Measurements from ENCODE around the gene DAPK1. TPM values are rescaled to one million over a fixed set of nuclear protein-coding genes. Genes with fewer than 3 reads are reported as not detected.

Gene DAPK1
- polyA plus RNA-seq, 1 of the 3 experiments (the other 2 are of a cell fraction) = 0.61 TPM

DNA sequence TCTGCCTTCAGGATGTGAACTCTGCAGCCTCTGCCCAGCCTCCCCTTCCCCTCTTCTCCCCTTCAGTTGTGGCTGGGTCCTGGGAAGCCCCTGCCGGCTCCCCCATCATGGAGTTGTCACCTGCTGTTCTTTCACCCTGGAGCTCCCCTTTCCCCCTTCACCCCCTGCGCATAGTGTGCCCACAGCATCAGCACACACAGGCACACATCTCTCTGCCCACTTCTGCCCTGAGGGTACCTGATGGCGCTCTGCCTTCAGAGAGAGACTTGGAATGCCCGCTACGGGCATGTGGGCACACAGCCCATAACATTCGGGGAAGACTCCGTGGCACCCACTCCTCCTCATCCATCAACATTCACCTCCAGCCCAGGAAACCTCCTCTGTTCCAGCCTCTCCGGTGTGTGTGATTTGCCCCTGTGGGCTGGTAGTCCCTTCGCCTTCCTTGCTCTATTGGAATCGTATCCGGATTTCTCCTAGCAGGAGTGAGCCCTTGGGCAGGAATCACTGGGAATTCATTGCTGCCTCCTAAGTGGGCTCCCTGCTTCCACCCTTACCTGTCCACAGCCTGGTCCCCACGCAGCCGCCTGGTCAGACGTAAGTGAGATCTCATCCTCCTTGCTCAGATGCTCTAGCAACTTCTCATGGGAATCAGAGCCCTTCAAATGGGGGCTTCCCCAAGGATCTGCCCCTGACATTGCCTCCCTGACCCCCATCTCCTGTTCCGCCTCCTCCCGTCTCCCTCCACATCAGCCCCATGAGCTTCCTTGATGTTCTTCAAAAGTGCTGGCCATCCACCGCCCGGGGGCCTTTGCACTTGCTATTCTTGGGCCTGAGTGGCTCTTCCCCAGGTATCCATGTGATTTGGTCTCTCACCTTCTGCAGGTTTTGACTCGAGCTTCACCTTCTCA is 166.7 kb downstream of the DAPK1 start:
- Histone ChIP-seq H3K4me1 (ENCODE audit: control insufficient read depth in 1 of 2, insufficient read depth in 2 of 2, low read depth in 1 of 2, low read length in 1 of 2) (no peaks in the 10 kb centered on the region; a peak in 2 of 4 replicates), H3K36me3 (replicated peaks in 1 of 2; ENCODE audit: control insufficient read depth in 1 of 2, insufficient read depth in 2 of 2, low read length in 1 of 2) (no peaks in the 10 kb centered on the region), H3K4me2 (no peak overlapping the region), H3K9me2 (no peaks in the 10 kb centered on the region), H3K27me3 (ENCODE audit: insufficient read depth) (no peaks in the 10 kb centered on the region), H3K4me3 (ENCODE audit: low read depth in 2 of 2, low read length in 1 of 2) (no peak overlapping the region), H3K9ac (no peak overlapping the region), H3F3A (replicated peaks; ENCODE audit: insufficient read depth) (no peaks in the 10 kb centered on the region), H3K79me2 (ENCODE audit: insufficient read depth) (no peaks in the 10 kb centered on the region), H3K27ac (ENCODE audit: low read depth in 2 of 2, low read length in 1 of 2) (no peak overlapping the region), H3K9me3 (no peaks in the 10 kb centered on the region), H2AFZ (ENCODE audit: low read depth) (no peak overlapping the region), H4K20me1 (ENCODE audit: insufficient read depth) (no peaks in the 10 kb centered on the region)
- no peak for DNase-seq
- CTCF ChIA-PET = interaction anchor here (1.0 to 3.0 kb wide), 16 partner anchors 12 to 1230 kb away, joined by 3 to 56 read pairs (median 8); partner anchors contain the start of gene DAPK1
- POLR2A ChIA-PET = no interaction called here
- 73% methylated on average over 17 of the region's 19 CpGs for WGBS (ENCODE audit: low lambda C conversion rate)
- TF ChIP-seq GATA2 (CRISPR knock-in tag; IDR thresholded peaks at IDR 0.05) (no peak), MXI1 (IDR thresholded peaks at IDR 0.05; ENCODE audit: low read depth, low read length) (no peak), NRF1 (IDR thresholded peaks at IDR 0.05; ENCODE audit: low read depth, low read length) (no peak), RCOR1 (IDR thresholded peaks at IDR 0.05; ENCODE audit: low read length) (no peak), RAD21 (IDR thresholded peaks at IDR 0.05; ENCODE audit: low read length) (no peak)
- TF ChIP-seq, protein P1, sequence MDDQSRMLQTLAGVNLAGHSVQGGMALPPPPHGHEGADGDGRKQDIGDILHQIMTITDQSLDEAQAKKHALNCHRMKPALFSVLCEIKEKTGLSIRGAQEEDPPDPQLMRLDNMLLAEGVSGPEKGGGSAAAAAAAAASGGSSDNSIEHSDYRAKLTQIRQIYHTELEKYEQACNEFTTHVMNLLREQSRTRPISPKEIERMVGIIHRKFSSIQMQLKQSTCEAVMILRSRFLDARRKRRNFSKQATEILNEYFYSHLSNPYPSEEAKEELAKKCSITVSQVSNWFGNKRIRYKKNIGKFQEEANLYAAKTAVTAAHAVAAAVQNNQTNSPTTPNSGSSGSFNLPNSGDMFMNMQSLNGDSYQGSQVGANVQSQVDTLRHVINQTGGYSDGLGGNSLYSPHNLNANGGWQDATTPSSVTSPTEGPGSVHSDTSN (IDR thresholded peaks at IDR 0.05) = no peak
- TF ChIP-seq, protein P2, sequence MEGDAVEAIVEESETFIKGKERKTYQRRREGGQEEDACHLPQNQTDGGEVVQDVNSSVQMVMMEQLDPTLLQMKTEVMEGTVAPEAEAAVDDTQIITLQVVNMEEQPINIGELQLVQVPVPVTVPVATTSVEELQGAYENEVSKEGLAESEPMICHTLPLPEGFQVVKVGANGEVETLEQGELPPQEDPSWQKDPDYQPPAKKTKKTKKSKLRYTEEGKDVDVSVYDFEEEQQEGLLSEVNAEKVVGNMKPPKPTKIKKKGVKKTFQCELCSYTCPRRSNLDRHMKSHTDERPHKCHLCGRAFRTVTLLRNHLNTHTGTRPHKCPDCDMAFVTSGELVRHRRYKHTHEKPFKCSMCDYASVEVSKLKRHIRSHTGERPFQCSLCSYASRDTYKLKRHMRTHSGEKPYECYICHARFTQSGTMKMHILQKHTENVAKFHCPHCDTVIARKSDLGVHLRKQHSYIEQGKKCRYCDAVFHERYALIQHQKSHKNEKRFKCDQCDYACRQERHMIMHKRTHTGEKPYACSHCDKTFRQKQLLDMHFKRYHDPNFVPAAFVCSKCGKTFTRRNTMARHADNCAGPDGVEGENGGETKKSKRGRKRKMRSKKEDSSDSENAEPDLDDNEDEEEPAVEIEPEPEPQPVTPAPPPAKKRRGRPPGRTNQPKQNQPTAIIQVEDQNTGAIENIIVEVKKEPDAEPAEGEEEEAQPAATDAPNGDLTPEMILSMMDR (IDR thresholded peaks at IDR 0.05) = no peak

DNA sequence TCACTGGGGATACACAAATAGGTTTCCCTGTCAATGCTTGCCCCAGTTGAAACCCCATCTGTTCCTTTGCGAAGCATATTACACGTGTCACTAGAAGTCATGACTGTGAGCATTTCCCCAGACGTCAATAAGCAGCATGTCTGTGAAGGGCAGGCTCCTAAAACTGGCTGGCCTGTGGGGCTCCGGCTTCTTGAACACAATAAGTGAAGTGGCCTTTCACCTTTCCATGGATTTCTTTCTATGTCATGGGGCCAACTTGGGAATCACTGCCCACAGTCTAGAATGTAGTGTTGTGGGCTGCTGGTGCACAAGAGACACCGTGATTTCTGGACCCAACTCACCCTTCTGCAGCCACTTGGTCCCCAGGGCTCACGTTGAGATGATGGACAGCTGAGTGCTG is 167.8 kb downstream of the DAPK1 start:
- TF ChIP-seq FOSL2 (IDR thresholded peaks at IDR 0.05; ENCODE audit: borderline replicate concordance, low read depth) = no peak
- no peak for TF ChIP-seq RXRA (IDR thresholded peaks at IDR 0.05; ENCODE audit: borderline replicate concordance, low read depth)
- TF ChIP-seq, protein P3, sequence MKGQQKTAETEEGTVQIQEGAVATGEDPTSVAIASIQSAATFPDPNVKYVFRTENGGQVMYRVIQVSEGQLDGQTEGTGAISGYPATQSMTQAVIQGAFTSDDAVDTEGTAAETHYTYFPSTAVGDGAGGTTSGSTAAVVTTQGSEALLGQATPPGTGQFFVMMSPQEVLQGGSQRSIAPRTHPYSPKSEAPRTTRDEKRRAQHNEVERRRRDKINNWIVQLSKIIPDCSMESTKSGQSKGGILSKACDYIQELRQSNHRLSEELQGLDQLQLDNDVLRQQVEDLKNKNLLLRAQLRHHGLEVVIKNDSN (IDR thresholded peaks at IDR 0.05; ENCODE audit: borderline replicate concordance, low read depth) = no peak
- TF ChIP-seq, protein P4, sequence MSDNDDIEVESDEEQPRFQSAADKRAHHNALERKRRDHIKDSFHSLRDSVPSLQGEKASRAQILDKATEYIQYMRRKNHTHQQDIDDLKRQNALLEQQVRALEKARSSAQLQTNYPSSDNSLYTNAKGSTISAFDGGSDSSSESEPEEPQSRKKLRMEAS (IDR thresholded peaks at IDR 0.05; ENCODE audit: low read depth) = no peak
- TF ChIP-seq RAD21 (IDR thresholded peaks at IDR 0.05; ENCODE audit: low read length) = no peak
- no peak for TF ChIP-seq TCF12 (IDR thresholded peaks at IDR 0.05)
- no peak for TF ChIP-seq EP300 (IDR thresholded peaks at IDR 0.05; ENCODE audit: borderline replicate concordance in 1 of 2, low read depth in 1 of 2, low read length in 1 of 2)
- no peak for TF ChIP-seq NFIC (IDR thresholded peaks at IDR 0.05; ENCODE audit: borderline replicate concordance)
- TF ChIP-seq, protein P1 (IDR thresholded peaks at IDR 0.05) = no peak
- no peak for TF ChIP-seq GATA2 (CRISPR knock-in tag; IDR thresholded peaks at IDR 0.05)
- no peak for TF ChIP-seq CHD2 (IDR thresholded peaks at IDR 0.05; ENCODE audit: low read length, partially characterized antibody)
- Histone ChIP-seq H3F3A (replicated peaks; ENCODE audit: insufficient read depth) (no peaks in the 10 kb centered on the region), H3K79me2 (ENCODE audit: insufficient read depth) (no peaks in the 10 kb centered on the region), H4K20me1 (ENCODE audit: insufficient read depth) (no peaks in the 10 kb centered on the region), H3K4me2 (no peak overlapping the region), H3K36me3 (replicated peaks in 1 of 2; ENCODE audit: control insufficient read depth in 1 of 2, insufficient read depth in 2 of 2, low read length in 1 of 2) (no peaks in the 10 kb centered on the region), H3K27ac (ENCODE audit: low read depth in 2 of 2, low read length in 1 of 2) (no peak overlapping the region), H3K9ac (no peak overlapping the region), H3K4me1 (ENCODE audit: control insufficient read depth in 1 of 2, insufficient read depth in 2 of 2, low read depth in 1 of 2, low read length in 1 of 2) (no peaks in the 10 kb centered on the region; a peak in 2 of 4 replicates), H3K9me2 (no peaks in the 10 kb centered on the region), H3K27me3 (ENCODE audit: insufficient read depth) (no peaks in the 10 kb centered on the region), H3K4me3 (ENCODE audit: low read depth in 2 of 2, low read length in 1 of 2) (no peak overlapping the region), H2AFZ (ENCODE audit: low read depth) (no peak overlapping the region), H3K9me3 (no peaks in the 10 kb centered on the region)
- POLR2A ChIA-PET = no interaction called here
- CTCF ChIA-PET = no interaction called here
- DNase-seq = no peak
- 69% methylated on average over 6 of the region's 6 CpGs for WGBS (ENCODE audit: low lambda C conversion rate)

All from SK-N-SH (cell line).